Fibroblast of skin of right biceps (primary cell): ENCODE data around the gene FBLN7.
"Not testable (repeated sequence)": the region's sequence is repeated elsewhere in the genome, so short reads cannot be mapped to it uniquely, and the experiment has no call there.

ENCODE experiments used
- DNase-seq: peaks from one replicate; pipeline ENCODE4 v3.0.0-alpha.2; 2013

FBLN7 gene

GRCh38 chr2:112187046-112187715 lies 49.0 kb downstream of the FBLN7 start:
- DNase-seq = no peak

GRCh38 chr2:112187805-112188596 lies 49.8 kb downstream of the FBLN7 start:
- DNase-seq = no peak

- DNase-seq = no peak
Observed at GRCh38 chr2:112189001-112189556, 50.9 kb downstream of the FBLN7 start.

DNA sequence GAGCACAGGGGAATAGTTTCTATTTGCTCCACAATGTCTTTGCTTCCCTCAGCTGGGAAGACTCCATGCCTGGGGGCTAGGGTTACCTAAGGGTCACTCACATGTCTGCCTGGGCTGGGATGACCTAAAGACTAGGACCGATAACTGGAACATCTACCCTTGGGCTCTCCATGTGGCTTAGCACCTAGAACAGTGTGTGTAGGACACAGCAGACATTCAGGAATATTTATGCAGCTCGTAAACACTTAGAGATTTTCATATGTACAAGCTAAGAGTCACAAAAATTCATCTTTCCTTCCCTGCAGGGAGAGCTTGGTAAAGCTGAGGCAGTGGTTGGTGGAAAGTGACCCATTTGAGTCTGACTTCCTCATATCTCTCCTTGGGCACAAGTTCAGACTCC lies 55.8 kb downstream of the FBLN7 start:
- no peak for DNase-seq

DNA sequence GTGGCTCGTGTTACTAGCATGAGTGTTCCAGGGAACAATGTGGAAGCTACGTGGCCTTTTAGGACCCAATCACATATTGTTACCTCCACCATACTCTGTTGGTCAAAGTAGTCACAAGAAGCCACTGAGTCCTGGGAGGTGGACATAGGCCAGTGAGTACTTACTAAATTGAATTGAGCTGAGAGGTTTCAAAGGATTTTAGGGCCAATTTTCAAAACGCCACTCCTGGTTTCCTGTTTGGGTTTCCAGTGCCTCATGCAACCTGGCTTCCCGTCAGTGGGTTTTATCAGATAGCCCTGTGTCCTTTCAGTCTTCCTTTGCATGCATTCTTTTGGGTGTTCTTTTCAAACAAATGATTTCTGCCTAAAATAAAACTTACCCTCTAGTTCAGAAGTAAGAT lies 56.3 kb downstream of the FBLN7 start:
- DNase-seq = no peak

- DNase-seq = no peak
Observed at GRCh38 chr2:112195167-112195766, 57.1 kb downstream of the FBLN7 start.

GRCh38 chr2:112195950-112196349 lies 57.8 kb downstream of the FBLN7 start:
- DNase-seq = no peak

DNA sequence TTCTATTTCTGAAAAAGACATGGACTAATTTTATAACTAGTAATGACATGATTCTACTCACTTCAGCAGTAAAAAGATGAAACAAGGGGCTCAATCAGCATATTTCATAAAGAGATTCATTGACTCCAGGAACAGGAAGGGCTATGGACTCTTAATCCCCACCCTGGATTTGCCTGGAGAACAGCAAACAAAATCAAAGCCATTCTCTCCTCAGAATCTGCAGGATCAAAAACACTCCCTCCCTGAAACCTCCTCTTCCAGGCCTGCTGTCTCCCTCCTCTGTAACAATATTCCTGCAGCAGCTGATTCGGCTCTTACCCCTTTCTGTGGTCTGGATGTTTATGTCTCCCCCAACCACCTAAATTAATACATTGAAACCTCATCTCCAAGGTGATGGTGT lies 59.7 kb downstream of the FBLN7 start:
- DNase-seq = no peak

GRCh38 chr2:112198780-112199179 lies 60.6 kb downstream of the FBLN7 start:
- peak; percentile 12 for DNase-seq

GRCh38 chr2:112199188-112199587 lies 61.0 kb downstream of the FBLN7 start:
- DNase-seq = no peak

DNA sequence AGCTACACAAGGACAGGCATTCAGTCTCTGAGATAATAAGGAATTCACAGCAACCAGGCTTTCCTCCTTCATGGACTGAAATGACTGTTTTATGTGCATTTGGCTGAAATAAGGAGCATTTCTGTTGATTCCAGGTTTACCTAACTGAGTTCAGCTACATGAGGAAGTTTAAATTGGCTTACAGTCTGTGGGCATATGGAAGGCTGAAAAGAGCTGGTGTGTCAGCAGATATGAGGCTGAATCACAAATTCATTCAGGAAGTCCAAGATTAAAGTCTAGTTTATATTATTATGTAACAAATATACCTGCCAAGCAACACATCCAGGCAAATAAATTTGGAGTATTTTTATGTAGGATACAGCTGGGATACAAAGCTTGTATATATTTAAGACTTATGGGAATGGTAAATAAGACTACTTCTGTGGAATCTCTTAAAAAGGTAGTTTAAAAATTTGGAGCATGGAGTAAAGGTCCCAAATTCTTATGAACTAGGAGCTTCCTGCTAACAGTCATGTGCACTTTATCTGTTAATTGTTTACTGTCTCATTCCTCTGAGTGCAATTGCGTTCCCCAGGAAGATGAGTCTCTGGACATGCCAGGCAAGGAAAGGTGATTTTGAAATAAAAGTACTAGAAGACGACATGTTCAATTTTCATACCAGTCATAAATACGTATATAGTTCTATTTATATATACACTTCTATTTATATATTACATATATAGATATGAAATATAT lies 63.7 kb downstream of the FBLN7 start:
- no peak for DNase-seq

DNA sequence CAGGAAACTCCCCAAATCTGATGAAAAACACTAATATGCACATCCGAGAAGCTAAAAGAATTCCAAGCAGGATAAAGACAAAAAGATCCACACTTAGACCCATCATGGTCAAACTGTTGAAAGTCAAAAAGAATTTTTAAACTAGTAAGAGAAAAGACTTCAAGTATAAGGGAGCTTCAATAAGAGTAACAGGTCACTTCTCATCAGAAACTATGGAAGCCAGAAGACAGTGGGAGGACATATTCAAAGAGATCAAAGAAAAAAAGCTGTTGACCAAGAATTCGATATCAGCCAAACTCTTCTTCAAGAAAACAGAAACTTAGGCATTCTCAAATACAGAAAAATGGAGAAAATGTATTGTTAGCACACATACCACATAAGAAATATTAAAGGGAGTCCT lies 66.2 kb downstream of the FBLN7 start:
- DNase-seq = peak; percentile 4

DNA sequence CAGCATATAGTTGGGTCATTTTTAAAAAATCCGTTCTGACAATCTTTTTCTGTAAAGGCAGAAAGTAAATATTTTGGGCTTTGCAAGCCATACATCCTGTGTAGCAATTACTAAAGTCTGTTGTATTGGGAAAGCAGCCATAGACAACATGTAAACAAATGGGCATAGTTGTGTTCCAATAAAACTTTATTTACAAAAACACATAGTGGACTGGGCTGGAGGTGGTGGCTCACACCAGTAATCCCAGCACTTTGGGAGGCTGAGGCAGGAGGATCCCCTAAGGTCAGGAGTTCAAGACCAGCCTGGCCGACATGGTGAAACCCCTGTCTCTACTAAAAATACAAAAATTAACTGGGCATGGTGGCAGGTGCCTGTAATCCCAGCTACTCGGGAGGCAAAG lies 69.7 kb downstream of the FBLN7 start:
- not testable (repeated sequence) for DNase-seq

DNA sequence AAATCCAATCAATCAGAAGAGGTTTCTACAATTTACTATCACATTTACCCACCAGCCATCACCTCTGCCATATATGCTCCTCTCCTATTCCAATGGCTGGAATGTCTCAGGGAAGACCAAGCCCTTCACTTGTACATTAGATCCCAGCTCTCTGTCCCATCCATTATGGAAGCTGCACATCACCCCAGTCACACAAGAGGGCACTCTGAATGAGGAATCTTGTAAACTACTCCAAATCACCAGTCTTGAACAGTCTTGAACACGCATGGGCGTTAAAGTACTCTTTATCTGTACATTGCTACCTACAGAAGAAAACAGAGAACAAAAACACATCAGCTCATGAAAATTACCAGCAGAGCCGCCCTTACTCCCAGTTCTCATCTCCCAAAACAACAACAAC lies 78.0 kb downstream of the FBLN7 start:
- DNase-seq = peak; percentile 21

- no peak for DNase-seq
Observed at GRCh38 chr2:112217854-112218253, 79.7 kb downstream of the FBLN7 start.

DNA sequence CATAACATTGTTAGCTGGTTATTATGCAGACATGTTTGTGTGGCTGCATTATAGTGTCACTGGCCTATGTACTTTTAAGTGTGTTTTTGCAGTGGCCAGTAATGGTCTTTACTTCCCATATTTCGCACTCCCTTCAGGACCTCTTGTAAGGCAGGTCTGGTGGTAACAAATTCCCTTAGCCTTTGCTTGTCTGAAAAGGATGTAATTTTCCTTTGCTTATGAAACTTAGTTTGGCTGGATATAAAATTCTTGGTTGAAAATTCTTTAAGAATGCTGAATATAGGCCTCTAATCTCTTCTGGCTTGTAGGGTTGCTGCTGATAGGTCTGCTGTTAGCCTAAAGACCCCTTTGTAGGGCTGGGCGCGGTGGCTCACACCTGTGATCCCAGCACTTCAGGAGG lies 82.0 kb downstream of the FBLN7 start:
- no peak for DNase-seq

- DNase-seq = no peak
Observed at GRCh38 chr2:112220831-112221230, 82.6 kb downstream of the FBLN7 start.

DNA sequence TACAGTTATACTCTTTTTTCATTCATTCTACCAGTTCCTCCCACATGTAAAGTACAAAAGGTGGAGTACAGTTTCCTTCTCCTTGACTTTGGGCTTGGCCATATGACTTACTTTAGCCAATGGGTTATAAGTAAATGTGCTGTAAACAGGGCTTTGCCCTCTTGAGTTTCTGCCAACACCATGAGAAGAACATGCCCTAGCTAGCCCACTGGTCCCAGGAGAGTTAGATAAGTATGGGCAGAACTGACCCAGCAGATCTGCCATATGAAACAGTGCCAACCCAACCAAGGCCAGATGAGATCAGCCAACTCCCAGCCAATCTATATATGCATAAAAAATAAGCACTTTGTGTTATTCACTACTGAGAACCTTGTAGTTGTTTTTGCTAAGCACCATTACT lies 91.2 kb downstream of the FBLN7 start:
- DNase-seq = no peak

DNA sequence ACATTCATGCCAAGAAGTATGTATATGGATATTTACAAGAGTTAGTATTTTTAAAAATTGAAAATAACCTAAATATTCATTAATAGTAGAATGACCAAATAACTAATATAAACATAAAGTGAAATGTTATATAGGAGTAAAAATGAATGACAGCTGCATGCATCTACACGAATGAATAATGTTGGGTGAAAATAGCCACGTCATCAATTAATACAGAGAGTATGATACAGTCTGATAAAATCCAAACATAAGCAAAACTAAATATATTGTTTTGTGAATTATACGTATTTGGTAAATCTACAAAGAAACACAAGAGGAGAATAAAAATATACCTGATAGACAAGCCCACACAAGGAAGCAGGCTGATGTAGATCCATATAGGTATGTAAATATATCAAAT lies 92.2 kb downstream of the FBLN7 start:
- DNase-seq = no peak
